HCT116 (cell line): ENCODE measurements around the gene CDH26. TPM values are rescaled to one million over a fixed set of nuclear protein-coding genes. Genes with fewer than 3 reads are reported as not detected.

Experiments used
- ATAC-seq: fragments of 200-7000 bp; cut with Tn5 transposase; 2 replicates; pipeline ENCODE4 v1.9.1; 2020; ENCODE audit warnings: mild to moderate bottlenecking, moderate library complexity
- BruUV-seq: library from RNA; stranded (reverse); fragments of 400-500 nt; replicated peaks from 2 replicates; lab custom pipeline; 2021; lab: Mats Ljungman, UMichigan
- CTCF ChIA-PET: fragments of 300-600 bp; sonication (Branson Sonifier 250); formaldehyde crosslinking; loops from one replicate; lab custom pipeline; 2021; ENCODE audit warnings: antibody characterized with exemption; lab: Charles Lee
- POLR2A ChIA-PET: fragments of 300-600, 350-600 bp; sonication (Branson Sonifier 250); formaldehyde crosslinking; loops from one replicate; lab custom pipeline; 2021; ENCODE audit warnings: antibody characterized with exemption; lab: Charles Lee
- RAD21 ChIA-PET, 2 experiments: fragments of 300-600 bp; sonication (Branson Sonifier 250); formaldehyde crosslinking; loops; one replicate each; lab custom pipeline; 2023; ENCODE audit warnings: low total read pairs in 2 of 2; ENCODE audit not compliant: uncharacterized antibody in 2 of 2, unreplicated experiment in 2 of 2, low non-redundant PET in 1 of 2; lab: Charles Lee
- DNase-seq: peaks from one replicate; pipeline ENCODE4 v3.0.0-alpha.2; 2010; ENCODE audit warnings: low read depth, low spot score
- H2AFZ ChIP-seq: fragments of 200-600 bp; shearing (Covaris generic), sonication (generic); 2 replicates; pipeline ENCODE4 v1.6.1; 2017; ENCODE audit warnings: low read depth, mixed run types, mixed read lengths, antibody characterized with exemption, low read length; ENCODE audit not compliant: poor library complexity, severe bottlenecking
- H3K27ac ChIP-seq: 2 replicates; pipeline ENCODE4 v1.5.1; 2012; ENCODE audit warnings: low read depth, low read length
- H3K27me3 ChIP-seq: fragments of 200-600 bp; sonication (generic); 2 replicates; pipeline ENCODE4 v1.6.1; 2016; ENCODE audit warnings: mixed run types, low read length, mixed read lengths; ENCODE audit not compliant: insufficient read depth
- H3K36me3 ChIP-seq, 2 experiments: fragments of 200-500 bp in 1 of 2; fragments of 200-600 bp in 1 of 2; sonication (Bioruptor generic) in 1 of 2; sonication (generic) in 1 of 2; 2 replicates each; pipeline versions ENCODE4 v1.5.1 to v1.6.1; 2014 to 2016; ENCODE audit warnings: low read length in 2 of 2, inconsistent platforms in 1 of 2, mixed read lengths in 1 of 2, mixed run types in 1 of 2; ENCODE audit not compliant: insufficient read depth in 2 of 2, control insufficient read depth in 1 of 2
- H3K4me1 ChIP-seq, 2 experiments: fragments of 200-600 bp in 1 of 2; sonication (generic) in 1 of 2; 2 replicates each; pipeline versions ENCODE4 v1.5.1 to v1.6.1; 2012 to 2017; ENCODE audit warnings: low read length in 2 of 2, inconsistent platforms in 1 of 2, mild to moderate bottlenecking in 1 of 2, mixed read lengths in 1 of 2, mixed run types in 1 of 2, moderate library complexity in 1 of 2; ENCODE audit not compliant: insufficient read depth in 2 of 2, control insufficient read depth in 1 of 2
- H3K4me2 ChIP-seq: fragments of 200-600 bp; sonication (generic); 2 replicates; pipeline ENCODE4 v1.6.1; 2017; ENCODE audit warnings: mixed run types, low read length, mixed read lengths
- H3K4me3 ChIP-seq, 2 experiments: fragments of 200-600 bp in 1 of 2; sonication (generic) in 1 of 2; replicated peaks in 1 of 2; 2 replicates each; pipeline ENCODE4 v1.5.1; 2011 to 2016; ENCODE audit warnings: low read length in 2 of 2, control low read depth in 1 of 2, low read depth in 1 of 2, mild to moderate bottlenecking in 1 of 2, mixed read lengths in 1 of 2, mixed run types in 1 of 2
- H3K79me2 ChIP-seq: fragments of 200-600 bp; sonication (generic); 2 replicates; pipeline ENCODE4 v1.6.1; 2017; ENCODE audit warnings: mild to moderate bottlenecking, mixed run types, low read length, moderate library complexity, mixed read lengths; ENCODE audit not compliant: insufficient read depth
- H3K9ac ChIP-seq: fragments of 200-600 bp; sonication (generic); 2 replicates; pipeline ENCODE4 v1.6.1; 2016; ENCODE audit warnings: low read length, mixed read lengths
- H3K9me2 ChIP-seq: fragments of 200-600 bp; sonication (generic), shearing (Covaris generic); 2 replicates; pipeline ENCODE4 v1.6.1; 2017; ENCODE audit warnings: mixed run types, mild to moderate bottlenecking, moderate library complexity; ENCODE audit not compliant: insufficient read depth
- H3K9me3 ChIP-seq, 2 experiments: fragments of 200-500 bp in 1 of 2; fragments of 200-600 bp in 1 of 2; sonication (Bioruptor generic) in 1 of 2; sonication (generic) in 1 of 2; 2 replicates each; pipeline ENCODE4 v1.6.1; 2014 to 2017; ENCODE audit warnings: low read length in 2 of 2, mixed read lengths in 2 of 2, inconsistent platforms in 1 of 2, low read depth in 1 of 2, mild to moderate bottlenecking in 1 of 2, mixed run types in 1 of 2, moderate library complexity in 1 of 2; ENCODE audit not compliant: control insufficient read depth in 1 of 2, insufficient read depth in 1 of 2
- H4K20me1 ChIP-seq: fragments of 200-600 bp; sonication (generic), shearing (Covaris generic); 2 replicates; pipeline ENCODE4 v1.6.1; 2017; ENCODE audit warnings: mixed run types, mild to moderate bottlenecking, moderate library complexity; ENCODE audit not compliant: insufficient read depth
- CEBPB ChIP-seq: IDR thresholded peaks from 2 replicates; pipeline ENCODE4 v1.6.1; 2012; ENCODE audit warnings: low read depth
- CTCF ChIP-seq, 3 experiments: fragments of 200-600 bp in 1 of 3; sonication (generic) in 1 of 3; IDR thresholded peaks in 2 of 3; conservative IDR thresholded peaks in 1 of 3; 2 replicates each; pipeline ENCODE4 v1.5.1; 2012 to 2017; ENCODE audit warnings: low read depth in 2 of 3, low read length in 2 of 3, antibody characterized with exemption in 1 of 3, borderline replicate concordance in 1 of 3, control low read depth in 1 of 3, mild to moderate bottlenecking in 1 of 3, mixed read lengths in 1 of 3, mixed run types in 1 of 3, moderate library complexity in 1 of 3; ENCODE audit not compliant: insufficient read depth in 1 of 3
- EGR1 ChIP-seq: IDR thresholded peaks from 2 replicates; pipeline ENCODE4 v1.6.1; 2012; ENCODE audit warnings: low read depth
- EZH2 ChIP-seq: fragments of 200-600 bp; sonication (generic); IDR thresholded peaks from 2 replicates; pipeline ENCODE4 v1.6.1; 2017; ENCODE audit warnings: antibody characterized with exemption, mixed run types
- FOSL1 ChIP-seq: IDR thresholded peaks from 2 replicates; pipeline ENCODE4 v1.6.1; 2012; ENCODE audit warnings: low read depth
- MAX ChIP-seq: IDR thresholded peaks from 2 replicates; pipeline ENCODE4 v1.6.1; 2012
- POLR2A ChIP-seq: IDR thresholded peaks from 2 replicates; pipeline ENCODE4 v1.7.0; 2011; ENCODE audit warnings: borderline replicate concordance; ENCODE audit not compliant: insufficient read depth, insufficient read length; ENCODE audit errors: extremely low read depth
- RAD21 ChIP-seq: IDR thresholded peaks from 2 replicates; pipeline ENCODE4 v1.6.1; 2012; ENCODE audit warnings: low read depth, mild to moderate bottlenecking
- REST ChIP-seq: IDR thresholded peaks from 2 replicates; pipeline ENCODE4 v1.6.1; 2012; ENCODE audit warnings: low read depth
- SIN3A ChIP-seq: IDR thresholded peaks from 2 replicates; pipeline ENCODE4 v1.6.1; 2012; ENCODE audit warnings: low read depth
- SRF ChIP-seq: IDR thresholded peaks from 2 replicates; pipeline ENCODE4 v1.6.1; 2012; ENCODE audit warnings: low read depth
- TCF7L2 ChIP-seq: IDR thresholded peaks from 2 replicates; pipeline ENCODE4 v1.7.0; 2011; ENCODE audit warnings: borderline replicate concordance, inconsistent platforms; ENCODE audit not compliant: insufficient read depth, insufficient read length; ENCODE audit errors: extremely low read depth
- YY1 ChIP-seq: IDR thresholded peaks from 2 replicates; pipeline ENCODE4 v1.6.1; 2011; ENCODE audit warnings: low read length, low read depth, moderate library complexity, mild to moderate bottlenecking; ENCODE audit not compliant: insufficient replicate concordance; ENCODE audit errors: extremely low read depth
- intact Hi-C: fragments of 100-400 bp; cut with micrococcal nuclease; formaldehyde crosslinking; loops from 2 replicates; pipeline ENCODE4 v1.10.0; 2022
- total RNA-seq: library from RNA; stranded (reverse); gene quantifications from one replicate; pipeline ENCODE4 v1.2.1, GENCODE V29; 2021; ENCODE audit not compliant: unreplicated experiment

The CDH26 gene
- total RNA-seq, 1 experiment from 2014 or later: 0.34 TPM

- Histone ChIP-seq H2AFZ (no peak overlapping the region), H3K27me3 (no peaks in the 10 kb centered on the region), H3K9me3 (no peaks in the 10 kb centered on the region; a peak in 1 of 4 replicates), H3K4me1 (no peaks in the 10 kb centered on the region), H3K4me2 (no peak overlapping the region), H3K9ac (no peak overlapping the region), H3K4me3 (no peak overlapping the region), H3K36me3 (no peaks in the 10 kb centered on the region), H4K20me1 (no peaks in the 10 kb centered on the region), H3K27ac (no peak overlapping the region), H3K79me2 (no peaks in the 10 kb centered on the region), H3K9me2 (no peaks in the 10 kb centered on the region)
- intact Hi-C loops: no loop called here
- CTCF ChIA-PET: no interaction called here
- no peak for ATAC-seq
- POLR2A ChIA-PET: no interaction called here
- no TSS peak for BruUV-seq
- no peak for DNase-seq
- TF ChIP-seq RAD21 (no peak), POLR2A (no peak), FOSL1 (no peak), EGR1 (no peak), SRF (no peak), EZH2 (no peak), CTCF (IDR thresholded peaks at IDR 0.05 in 2 of 3, conservative IDR thresholded peaks at IDR 0.05 in 1 of 3; ENCODE audit: borderline replicate concordance in 1 of 3, insufficient read depth in 1 of 3, low read depth in 2 of 3, low read length in 2 of 3) (no peak), REST (no peak), MAX (no peak), CEBPB (no peak), YY1 (no peak), TCF7L2 (no peak), SIN3A (no peak)
- RAD21 ChIA-PET: no interaction called here
Measured at GRCh38 chr20:60020251-60020650, 62.0 kb downstream of the CDH26 start.
